Measurements from ENCODE around the gene TET3. TPM values are rescaled to one million over a fixed set of nuclear protein-coding genes. Genes with fewer than 3 reads are reported as not detected.

Gene TET3
- total RNA-seq, 6 experiments from 2014 or later, result 3.7 to 6.8 (median 5.1) TPM

DNA sequence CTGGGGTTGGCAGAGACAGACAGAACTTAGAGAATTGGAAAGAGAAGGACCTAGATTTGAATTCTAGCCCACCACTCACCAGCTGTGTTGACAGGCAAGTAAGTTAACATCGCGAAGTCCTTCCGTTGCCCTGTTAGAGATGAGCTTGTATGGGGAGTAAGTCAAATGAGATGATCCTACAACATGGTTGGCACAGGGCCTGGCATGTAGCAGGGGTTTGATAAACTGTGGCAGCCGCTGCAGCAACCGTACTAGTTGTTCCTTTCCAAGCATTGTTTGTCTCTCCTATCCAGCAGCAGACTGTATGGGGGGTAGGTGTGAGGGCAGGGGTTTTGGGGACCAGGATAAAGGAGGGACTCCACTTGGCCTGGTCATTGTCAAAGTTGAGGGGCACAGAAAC, 16.0 kb downstream of the TET3 start:
- Histone ChIP-seq H3K36me3 (no peaks in the 10 kb centered on the region), H3K27me3 (no peaks in the 10 kb centered on the region), H3K9me3 (no peaks in the 10 kb centered on the region), H3K4me3 (no peak overlapping the region), H3K27ac (no peak overlapping the region), H3K4me1 (peaks cover 0 to 7% (median 0%) of the 10 kb centered on the region in 4 donors)
- WGBS (ENCODE audit: insufficient coverage, low coverage, low lambda C conversion rate, missing lambda C conversion rate), result 86% methylated on average over 5 of the region's 5 CpGs
- DNase-seq (no peak), ATAC-seq (no peak)
- intact Hi-C loops (cut with DNase I), result no loop called here
- no peak for TF ChIP-seq POLR2A (IDR thresholded peaks at IDR 0.05)
- TF ChIP-seq, protein P1, sequence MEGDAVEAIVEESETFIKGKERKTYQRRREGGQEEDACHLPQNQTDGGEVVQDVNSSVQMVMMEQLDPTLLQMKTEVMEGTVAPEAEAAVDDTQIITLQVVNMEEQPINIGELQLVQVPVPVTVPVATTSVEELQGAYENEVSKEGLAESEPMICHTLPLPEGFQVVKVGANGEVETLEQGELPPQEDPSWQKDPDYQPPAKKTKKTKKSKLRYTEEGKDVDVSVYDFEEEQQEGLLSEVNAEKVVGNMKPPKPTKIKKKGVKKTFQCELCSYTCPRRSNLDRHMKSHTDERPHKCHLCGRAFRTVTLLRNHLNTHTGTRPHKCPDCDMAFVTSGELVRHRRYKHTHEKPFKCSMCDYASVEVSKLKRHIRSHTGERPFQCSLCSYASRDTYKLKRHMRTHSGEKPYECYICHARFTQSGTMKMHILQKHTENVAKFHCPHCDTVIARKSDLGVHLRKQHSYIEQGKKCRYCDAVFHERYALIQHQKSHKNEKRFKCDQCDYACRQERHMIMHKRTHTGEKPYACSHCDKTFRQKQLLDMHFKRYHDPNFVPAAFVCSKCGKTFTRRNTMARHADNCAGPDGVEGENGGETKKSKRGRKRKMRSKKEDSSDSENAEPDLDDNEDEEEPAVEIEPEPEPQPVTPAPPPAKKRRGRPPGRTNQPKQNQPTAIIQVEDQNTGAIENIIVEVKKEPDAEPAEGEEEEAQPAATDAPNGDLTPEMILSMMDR (IDR thresholded peaks at IDR 0.05), result no peak

DNA sequence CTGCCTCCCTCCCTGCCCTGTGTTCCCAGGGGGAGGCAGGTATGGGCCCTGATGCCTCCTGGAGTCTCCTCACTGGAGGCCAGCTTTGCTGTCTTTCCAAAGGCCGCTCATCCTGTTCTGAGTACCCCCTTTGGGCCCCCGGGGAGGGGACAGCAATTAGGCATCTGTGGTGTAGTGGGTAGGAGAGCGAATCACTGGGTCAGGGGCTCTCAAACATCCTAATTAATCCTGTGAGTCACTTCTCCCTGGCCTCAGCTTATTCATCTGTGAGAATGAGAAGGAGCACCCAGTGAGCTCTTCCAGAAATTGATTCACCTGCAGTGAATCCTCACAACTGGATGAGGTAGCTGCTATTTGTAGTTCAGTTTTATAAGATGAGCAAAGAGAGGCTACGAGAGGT, 16.4 kb downstream of the TET3 start:
- Histone ChIP-seq H3K9me3 (no peaks in the 10 kb centered on the region), H3K27me3 (no peaks in the 10 kb centered on the region), H3K36me3 (no peaks in the 10 kb centered on the region), H3K4me1 (peaks cover 0 to 7% (median 0%) of the 10 kb centered on the region in 4 donors), H3K4me3 (no peak overlapping the region), H3K27ac (no peak overlapping the region)
- WGBS (ENCODE audit: insufficient coverage, low coverage, low lambda C conversion rate, missing lambda C conversion rate), result 100% methylated on average over 1 of the region's 4 CpGs
- ATAC-seq (no peak), DNase-seq (no peak)
- TF ChIP-seq POLR2A (IDR thresholded peaks at IDR 0.05), result no peak
- intact Hi-C loops (cut with DNase I), result no loop called here

DNA sequence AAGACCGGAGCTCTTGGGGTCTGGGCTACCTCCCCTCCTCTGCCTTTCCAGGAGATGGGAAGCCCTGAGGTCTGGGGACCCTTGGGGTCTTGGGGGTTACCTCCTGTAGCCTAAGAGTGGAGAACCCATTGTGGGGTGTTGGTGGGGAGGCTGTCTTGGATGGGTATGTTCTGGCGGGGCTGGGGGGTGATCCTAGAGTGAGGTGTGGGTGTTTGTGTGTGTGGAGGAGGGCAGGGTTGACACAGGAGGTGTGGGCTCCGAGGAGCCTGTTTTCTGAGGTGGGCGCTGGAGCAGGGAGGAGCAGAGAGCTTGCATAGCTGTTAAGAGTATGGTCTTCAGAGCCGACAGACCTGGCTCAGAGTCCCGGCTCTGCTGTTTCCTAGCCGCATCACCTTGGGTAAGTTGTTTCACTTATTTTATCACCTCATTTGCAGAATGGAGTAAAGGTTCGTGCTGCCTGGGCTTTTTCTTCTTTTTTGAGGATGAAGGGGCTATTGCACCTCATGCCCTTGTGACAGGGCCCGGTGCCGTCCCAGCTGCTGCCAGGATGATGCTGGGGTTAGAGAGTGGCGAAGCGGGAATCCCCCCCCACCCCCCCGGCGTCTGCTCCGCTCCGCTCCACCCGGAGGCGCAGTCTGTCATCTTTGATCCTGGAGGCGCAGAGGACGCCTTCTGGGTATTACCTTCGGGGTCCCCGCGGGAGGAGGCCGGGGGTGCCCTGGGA, 17.2 kb downstream of the TET3 start:
- H3K4me3 ChIP-seq, result peak overlapping the region; percentile 41 to 60 (median 55)
- no peaks in the 10 kb centered on the region for H3K27me3 ChIP-seq
- WGBS (ENCODE audit: insufficient coverage, low coverage, low lambda C conversion rate, missing lambda C conversion rate), result 16% methylated on average over 12 of the region's 24 CpGs
- H3K27ac ChIP-seq, result no peak overlapping the region
- intact Hi-C loops (cut with DNase I), result no loop called here
- no peak for DNase-seq
- TF ChIP-seq POLR2A (IDR thresholded peaks at IDR 0.05), result no peak
- TF ChIP-seq, protein P1 (IDR thresholded peaks at IDR 0.05), result no peak
- no peaks in the 10 kb centered on the region for H3K9me3 ChIP-seq
- no peaks in the 10 kb centered on the region for H3K36me3 ChIP-seq
- peak in 1 of 4 donors; percentile 1 for ATAC-seq
- H3K4me1 ChIP-seq, result peaks cover 0 to 7% (median 0%) of the 10 kb centered on the region in 4 donors

DNA sequence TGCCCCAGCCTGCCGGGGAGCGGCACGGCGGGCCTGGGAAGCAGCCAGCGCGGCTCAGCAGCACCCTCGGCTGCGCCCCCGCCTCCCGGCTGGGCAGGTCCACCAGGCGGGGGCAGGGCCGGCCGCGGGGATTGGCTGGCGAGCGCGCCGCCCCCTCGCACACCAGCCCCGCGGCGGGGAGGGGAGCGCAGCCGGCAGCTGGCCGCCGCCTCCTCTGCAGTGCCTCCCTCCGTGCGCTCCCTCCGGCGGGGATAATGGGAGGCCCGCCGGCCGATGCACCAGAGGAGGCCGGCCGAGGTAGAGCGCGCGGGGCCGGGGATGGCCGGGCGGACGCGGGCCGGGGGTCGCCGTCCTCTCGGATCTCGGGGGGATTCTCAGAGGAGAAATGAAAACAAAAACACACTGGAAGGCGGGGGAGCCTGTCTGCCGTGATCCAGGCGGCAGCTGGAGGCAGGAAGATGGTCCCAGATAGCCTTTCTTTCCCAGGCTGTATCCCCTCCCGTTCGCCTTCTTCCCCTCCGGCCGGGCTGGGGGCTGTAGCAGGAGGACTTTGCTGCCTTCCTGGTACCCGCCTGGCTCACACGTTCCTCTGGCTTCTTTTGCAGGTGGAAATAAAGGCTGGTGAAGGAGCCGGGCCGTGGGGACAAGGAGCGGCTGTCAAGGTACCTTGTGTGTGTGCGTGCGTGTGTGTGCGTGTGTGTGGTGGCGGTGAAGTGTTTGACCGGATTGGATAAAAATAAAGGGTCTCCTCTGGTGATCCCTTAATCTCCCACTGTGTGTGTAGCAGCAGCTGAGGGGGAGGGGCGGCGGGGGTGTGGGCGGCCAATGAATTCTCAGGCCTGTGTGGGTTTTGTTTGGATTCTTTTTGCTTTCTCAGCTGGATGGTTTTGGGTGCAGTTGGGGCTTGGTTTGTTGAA, 18.1 kb downstream of the TET3 start:
- Histone ChIP-seq H3K36me3 (no peaks in the 10 kb centered on the region), H3K4me1 (peaks cover 0 to 7% (median 0%) of the 10 kb centered on the region in 4 donors), H3K4me3 (peak overlapping the region; percentile 41 to 60 (median 55)), H3K27me3 (no peaks in the 10 kb centered on the region), H3K27ac (no peak overlapping the region), H3K9me3 (no peaks in the 10 kb centered on the region)
- intact Hi-C loops (cut with DNase I), result no loop called here
- DNase-seq (peak; percentile 87 to 91 (median 88)), ATAC-seq (peak; percentile 98 to 100 (median 98))
- 6% methylated on average over 20 of the region's 68 CpGs for WGBS (ENCODE audit: insufficient coverage, low coverage, low lambda C conversion rate, missing lambda C conversion rate)
- TF ChIP-seq, protein P1 (IDR thresholded peaks at IDR 0.05), result no peak
- peak; percentile 58 for TF ChIP-seq POLR2A (IDR thresholded peaks at IDR 0.05)
